RPMI7951 (cell line): ENCODE data around the gene DNAJC25. TPM values are rescaled to one million over a fixed set of nuclear protein-coding genes. Genes with fewer than 3 reads are reported as not detected.
"Not testable (repeated sequence)": the region's sequence is repeated elsewhere in the genome, so short reads cannot be mapped to it uniquely, and the experiment has no call there.

Experiments
- DNase-seq: peaks from one replicate; pipeline ENCODE4 v3.0.0-alpha.2; 2012; ENCODE audit warnings: low read depth
- total RNA-seq: library from RNA; depleted of rRNA; stranded (reverse); fragments of >200 nt; shearing (Covaris generic); gene quantifications from 2 replicates; pipeline ENCODE4 v1.2.3, GENCODE V29; 2014; rRNA removed

DNAJC25 gene
- 7.4 and 8.3 TPM in 2 replicates for total RNA-seq

DNA sequence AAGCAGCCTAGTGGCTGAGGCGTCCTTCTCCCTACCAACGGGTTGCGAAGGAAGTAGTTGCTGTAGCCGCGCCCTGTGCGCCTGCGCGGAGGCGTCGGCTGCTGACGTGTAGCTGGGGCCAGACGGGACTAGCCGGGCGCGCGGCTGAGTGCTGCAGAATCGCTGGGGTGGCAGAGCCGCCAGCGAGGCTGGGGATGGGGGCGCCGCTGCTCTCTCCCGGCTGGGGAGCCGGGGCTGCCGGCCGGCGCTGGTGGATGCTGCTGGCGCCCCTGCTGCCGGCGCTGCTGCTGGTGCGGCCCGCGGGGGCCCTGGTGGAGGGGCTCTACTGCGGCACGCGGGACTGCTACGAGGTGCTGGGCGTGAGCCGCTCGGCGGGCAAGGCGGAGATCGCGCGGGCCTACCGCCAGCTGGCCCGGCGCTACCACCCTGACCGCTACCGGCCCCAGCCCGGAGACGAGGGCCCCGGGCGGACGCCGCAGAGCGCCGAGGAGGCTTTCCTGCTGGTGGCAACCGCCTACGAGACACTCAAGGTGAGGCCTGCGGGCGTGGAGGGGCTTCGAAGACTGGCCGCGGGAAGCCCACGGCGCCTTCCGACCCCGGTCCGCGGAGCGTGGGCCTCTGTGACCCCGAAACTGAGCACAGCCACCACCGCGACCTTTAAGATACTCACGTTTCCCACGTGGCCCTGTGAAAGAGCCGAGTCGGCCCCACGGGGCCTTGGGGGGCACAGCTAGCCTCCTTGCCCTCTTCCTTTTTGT, at the start of gene DNAJC25:
Gene DNAJC25, plus strand, starts transcription at position 121 of the 758 bp plus-strand sequence. Its CDS starts 74 bp downstream, at position 195.
- DNase-seq, result peak; percentile 97

DNA sequence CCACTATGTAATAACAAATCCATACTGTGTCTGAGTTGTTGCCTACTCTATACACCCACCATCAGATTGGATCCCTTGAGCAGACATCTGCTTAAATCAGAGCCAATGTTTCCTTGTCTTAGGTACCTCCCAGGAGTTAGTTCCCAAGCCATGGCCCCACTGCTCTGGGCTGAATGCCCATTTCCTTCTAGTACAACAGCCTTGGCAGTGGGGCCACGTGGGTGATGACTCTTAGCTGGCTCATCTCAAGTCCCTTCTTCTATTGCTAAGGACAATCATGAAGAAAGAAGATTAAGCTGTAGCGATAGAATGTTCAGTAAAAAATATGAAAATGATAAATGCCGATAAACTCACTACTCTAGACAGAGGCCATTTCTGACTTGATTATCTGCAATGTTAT, 48.2 kb upstream of the DNAJC25 start:
- peak; percentile 73 for DNase-seq

DNA sequence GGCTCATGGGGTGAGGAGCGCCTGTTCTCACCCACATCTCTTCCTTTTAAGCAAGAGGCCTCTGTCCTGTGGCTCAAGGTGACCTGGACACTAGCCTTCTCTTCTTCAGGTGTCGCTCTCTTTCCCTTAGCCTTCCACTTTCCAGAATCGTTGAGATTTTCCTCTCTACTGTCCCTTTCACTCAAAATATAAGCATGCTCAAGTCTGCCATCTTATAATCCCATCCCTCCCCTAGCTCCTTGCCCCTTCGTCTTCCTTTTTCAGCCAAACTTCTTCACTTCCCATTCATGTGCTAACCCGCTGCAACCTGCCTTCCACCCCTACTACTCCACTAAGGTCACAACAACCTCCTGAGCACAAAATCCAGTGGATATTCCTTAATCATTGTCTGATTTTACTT, 44.8 kb upstream of the DNAJC25 start:
- DNase-seq, result no peak

DNA sequence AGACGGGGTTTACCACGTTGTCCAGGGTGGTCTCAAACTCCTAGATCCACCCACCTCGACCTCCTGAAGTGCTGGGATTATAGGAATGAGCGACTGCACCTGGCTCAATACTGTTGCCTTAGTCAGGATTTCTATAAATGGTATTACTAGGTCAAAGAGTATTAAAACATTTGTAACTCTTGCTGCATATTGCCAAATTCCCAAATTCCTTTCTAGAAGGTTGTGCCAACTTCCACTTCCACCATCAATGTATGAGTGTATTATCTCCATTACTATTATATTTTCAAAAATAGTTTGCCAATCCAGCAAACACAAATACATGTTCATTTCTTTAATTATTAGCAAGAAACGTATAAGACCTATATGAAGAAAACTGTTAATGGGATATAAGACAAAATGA, 42.3 kb upstream of the DNAJC25 start:
- DNase-seq, result no peak

DNA sequence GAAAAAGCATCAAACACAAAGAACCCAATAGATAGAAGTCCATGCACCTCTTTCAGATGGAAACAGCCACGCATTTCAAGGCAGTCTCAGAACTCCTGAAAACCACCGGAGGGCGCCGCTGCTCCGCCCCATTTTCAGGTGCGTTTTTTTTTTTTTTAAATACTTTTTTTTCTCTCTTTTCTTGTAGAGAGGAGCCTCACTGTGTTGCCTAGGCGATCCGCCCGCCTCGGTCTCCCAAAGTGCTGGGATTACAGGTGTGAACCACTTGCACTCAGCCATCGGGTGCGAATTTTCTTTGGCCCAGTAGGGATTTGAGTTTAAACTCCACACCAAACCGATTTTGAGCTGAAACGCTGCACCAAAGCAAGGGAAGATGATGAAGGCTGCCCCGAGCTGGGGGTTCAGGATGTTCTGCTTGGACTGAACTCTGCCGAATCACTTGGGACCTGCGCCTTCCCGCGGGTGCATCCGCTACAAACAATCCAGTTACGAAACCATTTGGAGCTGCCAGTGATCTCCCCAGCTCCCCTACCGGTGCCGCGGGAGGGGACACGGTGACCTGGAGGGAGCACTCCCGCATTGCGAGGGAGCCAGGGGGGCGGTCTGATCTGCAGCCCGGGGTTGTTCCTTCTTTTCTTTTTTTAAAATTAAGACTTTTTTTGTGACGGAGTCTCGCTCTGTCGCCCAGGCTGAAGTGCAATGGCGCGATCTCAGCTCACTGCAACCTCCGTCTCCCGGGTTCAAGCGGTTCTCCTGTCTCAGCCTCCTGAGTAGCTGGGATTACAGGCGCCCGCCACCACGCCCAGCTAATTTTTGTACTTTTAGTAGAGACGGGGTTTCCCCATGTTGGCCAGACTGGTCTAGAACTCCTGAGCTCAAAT, 33.0 kb upstream of the DNAJC25 start:
- DNase-seq, result peak; percentile 52

DNA sequence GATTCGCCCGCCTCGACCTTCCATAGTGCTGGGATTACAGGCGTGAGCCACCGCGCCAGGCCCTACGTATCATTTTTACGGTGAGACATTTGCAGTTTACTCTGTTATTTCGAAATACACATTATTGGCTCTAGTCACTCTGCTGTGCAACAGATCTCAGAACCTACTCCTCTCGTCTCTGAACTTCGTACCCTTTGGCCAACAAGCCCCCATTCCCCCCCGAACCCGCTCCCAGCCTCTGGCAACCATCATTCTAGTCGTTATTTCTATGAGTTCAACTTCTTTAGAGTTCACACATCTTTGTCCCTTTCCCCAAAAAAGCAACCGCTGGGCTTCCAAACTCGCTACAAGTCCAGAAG, 32.4 kb upstream of the DNAJC25 start:
- DNase-seq, result peak; percentile 26

DNA sequence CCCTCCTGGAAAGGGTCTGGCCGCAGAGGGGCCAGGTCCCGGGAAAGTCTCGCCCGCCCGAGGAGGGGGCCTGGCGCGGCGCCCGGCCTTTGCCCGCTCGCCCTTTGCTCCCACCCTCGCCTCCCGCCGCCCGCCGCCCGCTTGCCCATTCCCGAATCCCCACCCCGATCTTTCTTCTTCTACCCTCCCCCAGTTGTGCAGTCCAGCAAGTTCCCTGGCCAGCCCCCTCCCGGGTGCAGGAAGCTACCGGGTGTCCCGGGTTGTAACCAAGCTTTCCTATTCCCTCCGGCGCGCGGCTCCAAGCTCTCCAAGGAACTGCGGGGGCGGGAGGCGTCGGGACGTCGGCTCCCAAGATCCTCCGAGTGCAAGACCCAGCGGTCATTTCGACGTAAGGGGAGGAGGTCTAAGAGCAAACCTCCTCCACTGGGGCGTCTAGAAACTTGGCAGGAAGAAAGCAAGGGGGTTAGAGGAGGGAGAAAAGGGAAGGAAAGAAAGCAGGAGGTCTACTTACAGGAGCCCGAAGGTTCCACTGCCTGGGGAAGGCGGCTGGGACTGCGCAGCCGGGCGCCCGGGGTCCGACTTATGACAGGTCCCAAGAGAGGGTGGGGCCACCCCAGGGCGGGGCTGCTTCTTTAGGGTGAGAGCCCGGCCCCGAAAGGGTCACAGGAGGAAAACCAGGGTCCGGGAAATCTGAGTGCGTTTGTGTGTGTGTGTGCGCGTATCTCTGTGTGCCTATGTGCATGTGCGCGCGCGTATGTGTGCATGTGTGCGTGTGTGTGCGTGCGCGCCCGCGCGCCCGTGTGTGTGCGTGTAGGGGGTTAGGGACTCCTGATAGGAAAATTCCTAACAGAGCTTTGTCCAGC, 31.8 kb upstream of the DNAJC25 start, which contains the start of gene PTGR1:
Gene PTGR1, minus strand, starts transcription at position 556 of the 863 bp plus-strand sequence. CDS start 2,225 bp downstream, outside the sequence.
- DNase-seq, result peak; percentile 90

DNA sequence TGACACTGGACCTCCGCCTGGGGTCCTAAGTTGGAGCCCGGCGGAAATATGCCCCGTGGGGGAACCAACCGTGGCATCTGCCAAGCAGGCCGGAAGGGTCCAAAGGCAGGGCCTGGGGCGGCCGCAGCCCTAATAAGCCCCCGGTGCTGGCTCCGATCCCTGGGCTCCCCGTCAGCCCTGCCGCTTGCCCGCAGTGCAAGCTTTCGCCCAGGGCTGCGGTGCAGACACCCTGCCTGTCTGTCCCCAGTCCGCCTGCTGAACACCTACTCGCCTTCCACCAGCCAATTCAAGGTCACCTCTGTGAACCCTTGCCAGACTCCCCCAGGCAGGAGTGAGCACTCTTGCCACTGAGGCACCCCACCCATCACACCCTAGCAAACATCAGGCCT, 31.2 kb upstream of the DNAJC25 start:
- DNase-seq, result no peak

DNA sequence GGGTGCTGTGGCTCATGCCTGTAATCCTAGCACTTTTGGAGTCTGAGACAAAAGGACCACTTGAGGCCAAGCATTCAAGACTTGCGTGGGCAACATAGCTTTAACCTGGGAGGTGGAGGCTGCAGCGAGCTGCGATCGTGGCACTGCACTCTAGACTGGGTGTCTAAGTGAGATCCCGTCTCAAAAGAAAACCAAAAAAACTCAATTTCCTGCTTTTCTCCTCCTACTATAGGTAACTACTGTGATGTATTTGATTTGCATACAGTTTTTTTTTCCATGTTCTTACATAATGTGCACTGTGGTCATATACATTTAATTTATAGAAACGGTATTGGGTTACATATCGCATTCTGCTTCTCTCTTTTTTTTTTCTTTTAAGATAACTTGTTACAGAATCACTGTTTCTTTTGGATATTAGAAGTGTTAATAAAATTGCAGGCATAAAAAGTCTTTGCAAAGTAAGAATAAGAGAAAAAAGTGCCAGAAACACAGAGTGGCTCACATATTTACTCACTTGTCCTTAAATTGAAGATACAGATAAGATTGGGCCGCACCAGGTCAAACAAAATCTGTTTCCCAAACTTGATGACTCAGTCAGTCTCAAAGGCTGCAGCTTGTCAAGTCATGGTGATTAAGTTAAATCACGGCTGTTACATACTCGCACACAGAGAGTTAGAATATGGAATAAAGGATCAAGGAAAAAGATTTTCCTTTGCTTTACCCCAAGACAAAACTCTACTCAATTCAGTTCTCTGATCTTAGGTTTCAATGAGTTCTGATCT, 29.7 kb upstream of the DNAJC25 start:
- DNase-seq, result peak; percentile 72

DNA sequence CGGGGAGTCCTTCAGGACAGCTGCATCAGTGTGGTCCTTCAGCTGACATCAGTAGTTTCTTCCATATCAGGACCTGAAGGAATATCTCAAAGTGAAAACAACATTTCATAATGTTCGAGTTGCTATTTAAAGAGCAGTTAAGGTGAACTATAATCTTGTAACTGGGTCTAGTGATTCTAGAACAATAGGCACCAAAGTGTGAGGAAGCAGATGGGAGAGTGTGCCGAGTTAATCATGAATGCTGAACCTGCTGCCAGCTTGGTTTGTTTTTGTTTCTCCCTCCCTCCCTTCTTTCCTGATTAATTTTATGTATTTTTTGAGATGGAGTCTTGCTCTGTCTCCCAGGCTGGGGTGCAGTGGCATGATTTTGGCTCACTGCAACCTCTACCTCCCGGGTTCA, 28.1 kb upstream of the DNAJC25 start:
- DNase-seq, result no peak

DNA sequence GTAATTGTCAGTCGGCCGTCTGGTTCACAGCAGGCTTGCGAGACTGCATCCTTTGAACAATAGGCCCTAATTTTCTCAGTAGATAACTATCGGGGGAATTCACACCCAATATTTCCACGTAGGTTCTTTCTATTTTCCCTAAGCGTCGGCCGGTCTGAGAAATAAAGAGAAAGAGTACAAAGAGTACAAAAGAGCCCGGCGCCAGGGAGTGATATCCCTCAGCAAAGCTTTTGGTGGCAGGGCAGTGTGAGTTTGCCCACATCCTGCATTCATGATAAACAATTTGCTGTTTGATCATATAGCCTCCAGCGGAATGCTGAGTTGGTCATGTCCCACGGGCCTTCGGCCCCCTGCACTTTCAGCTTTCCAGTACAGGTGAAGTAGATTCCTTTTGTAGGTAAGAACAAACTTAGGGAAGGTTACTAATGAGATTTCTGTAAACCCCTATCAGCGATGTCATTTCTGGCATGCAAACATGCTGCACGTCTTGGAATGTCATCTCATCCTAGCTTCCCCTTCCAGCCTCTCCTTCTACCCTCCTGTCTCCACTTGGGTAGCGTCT, 27.0 kb upstream of the DNAJC25 start:
- no peak for DNase-seq

DNA sequence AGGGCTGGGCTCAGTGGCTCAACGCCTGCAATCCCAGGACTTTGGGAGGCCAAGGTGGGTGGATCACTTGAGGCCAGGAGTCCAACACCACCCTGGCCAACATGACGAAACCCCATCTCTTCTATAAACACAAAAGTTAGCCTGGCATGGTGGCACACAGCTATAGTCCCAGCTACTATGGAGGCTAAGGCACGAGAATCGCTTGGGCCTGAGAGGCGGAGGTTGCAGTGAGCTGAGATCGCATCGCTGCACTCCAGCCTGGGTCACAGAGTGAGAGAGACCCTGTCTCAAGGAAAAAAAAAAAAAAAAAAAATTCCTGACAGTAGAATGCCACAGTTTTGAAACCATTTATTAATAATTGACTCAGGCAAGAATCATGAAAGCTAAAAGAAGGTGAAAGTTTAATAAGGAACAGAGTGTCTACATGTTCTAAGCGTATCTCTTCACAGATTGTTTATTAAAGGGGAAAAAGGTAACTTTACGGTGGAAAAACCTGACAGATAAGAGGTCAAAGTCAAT, 26.0 kb upstream of the DNAJC25 start:
- no peak for DNase-seq

DNA sequence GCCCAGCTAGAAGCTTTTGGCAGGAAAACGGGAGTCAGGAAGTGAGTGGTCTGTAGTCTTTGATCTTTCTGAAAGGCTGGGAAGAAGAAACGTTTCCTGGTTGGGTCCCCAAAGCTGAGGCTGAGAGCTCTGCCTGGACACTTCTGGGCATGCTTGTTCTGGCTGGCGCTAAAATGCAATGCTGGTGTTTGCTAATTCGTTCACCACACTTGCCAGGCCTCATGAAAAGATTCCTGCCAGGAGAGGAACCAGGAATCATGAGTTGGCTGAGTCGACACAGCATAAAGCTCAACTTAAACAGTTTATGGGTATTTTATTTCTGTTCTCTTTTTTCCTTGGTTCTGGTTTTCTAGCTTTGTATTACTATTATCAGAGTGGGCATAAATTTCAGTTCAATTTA, 21.0 kb upstream of the DNAJC25 start:
- DNase-seq, result no peak

DNA sequence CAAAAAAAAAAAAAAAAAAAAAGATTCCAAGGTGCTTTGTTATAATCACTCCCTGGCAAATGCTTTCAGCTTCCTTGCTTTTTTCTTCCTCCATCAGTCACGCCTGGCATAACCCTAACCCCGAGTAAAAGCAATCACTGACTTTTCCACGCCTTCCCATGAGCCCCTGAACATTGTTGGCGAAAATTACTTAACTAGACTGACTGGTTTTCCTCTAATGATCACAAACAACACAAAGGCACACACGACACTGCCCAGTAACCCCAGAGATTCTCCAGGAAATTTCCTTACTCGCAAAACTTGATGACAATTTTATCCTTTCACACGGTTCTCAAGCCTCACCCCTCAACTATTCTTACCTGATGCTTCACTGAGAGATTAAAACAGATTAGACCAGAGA, 20.3 kb upstream of the DNAJC25 start:
- no peak for DNase-seq

DNA sequence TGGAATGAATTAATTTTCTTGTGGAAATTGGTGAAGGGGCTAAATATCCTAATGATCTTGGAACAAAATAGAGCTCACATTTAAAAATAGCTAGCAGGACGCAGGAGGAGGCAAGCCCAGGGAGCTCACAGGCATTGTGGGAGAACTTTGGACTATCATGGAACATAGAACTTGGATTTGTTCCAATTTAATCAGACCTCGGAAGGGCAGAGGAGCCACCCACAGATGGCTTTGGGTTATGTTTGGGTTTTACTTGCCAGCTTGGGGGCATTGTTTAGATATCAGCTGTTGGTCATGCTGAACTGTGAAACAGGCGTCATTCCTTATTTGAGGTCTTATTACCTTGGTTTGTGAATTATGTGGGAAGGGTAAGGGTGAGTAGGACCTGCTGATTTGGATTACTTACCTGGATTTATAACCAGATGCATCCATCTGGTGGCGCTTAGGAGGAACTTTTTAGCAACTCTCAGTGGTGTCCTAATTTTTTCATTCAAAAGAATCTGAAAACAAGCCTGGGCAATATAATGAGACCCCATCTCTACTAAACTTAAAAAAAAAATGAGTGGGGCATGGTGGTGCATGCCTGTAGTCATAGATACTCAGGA, 17.6 kb upstream of the DNAJC25 start:
- peak; percentile 26 for DNase-seq

DNA sequence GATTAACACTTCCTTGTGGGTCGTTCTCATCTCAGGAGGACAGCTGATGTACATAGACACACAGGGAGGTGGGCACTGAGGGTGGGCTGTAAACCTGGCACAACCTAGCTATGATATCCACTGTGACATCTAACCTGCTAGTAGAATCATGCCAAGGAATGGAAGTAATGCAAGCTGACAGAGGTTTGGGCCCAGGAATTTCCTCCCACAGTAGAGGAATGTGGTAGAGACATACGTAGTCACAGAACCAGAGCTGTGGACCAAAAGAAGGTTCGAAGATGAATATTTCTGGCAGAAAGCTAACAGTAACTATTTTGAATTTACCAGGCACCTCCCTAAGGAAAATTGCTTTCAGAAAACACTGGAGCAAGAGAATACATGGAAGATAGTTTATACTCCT, 15.2 kb upstream of the DNAJC25 start:
- no peak for DNase-seq

DNA sequence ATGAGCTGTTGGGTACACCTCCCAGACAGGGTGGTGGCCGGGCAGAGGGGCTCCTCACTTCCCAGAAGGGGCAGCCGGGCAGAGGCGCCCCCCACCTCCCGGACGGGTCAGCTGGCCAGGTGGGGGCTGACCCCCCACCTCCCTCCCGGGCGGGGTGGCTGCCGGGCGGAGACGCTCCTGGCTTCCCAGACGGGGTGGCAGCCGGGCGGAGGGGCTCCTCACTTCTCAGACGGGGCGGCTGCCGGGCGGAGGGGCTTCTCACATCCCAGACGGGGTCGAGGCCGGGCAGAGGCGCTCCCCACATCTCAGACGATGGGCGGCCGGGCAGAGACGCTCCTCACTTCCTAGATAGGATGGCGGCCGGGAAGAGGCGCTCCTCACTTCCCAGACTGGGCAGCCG, 13.8 kb upstream of the DNAJC25 start:
- not testable (repeated sequence) for DNase-seq

DNA sequence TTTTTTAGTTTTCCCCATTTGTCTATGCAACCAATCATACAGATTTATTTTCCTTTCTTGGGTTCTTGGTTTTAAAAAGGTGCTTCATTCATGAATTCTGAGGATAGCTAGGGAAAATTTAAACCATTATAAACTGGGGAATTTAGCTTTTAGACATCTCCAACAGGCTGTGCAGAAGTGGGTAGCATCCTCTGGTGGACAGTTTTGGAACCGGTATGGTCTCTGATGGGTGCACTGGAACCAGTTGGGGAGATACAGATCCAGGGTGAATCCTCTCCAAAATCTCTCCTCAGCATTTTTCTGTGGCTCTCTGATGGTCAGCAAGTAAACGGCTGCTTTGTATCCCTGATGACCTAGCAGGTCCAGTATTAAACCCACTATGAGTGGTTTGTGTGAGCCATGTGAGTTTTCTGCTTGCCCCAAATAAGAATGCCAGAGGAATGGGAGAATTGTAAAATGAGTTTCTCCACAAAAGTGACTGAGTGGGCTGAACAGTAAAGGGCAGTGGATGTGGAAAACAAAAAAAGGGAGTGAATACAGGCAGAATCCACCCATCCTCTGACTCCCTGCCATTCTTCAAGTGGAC, 9.1 kb upstream of the DNAJC25 start:
- peak; percentile 54 for DNase-seq

DNA sequence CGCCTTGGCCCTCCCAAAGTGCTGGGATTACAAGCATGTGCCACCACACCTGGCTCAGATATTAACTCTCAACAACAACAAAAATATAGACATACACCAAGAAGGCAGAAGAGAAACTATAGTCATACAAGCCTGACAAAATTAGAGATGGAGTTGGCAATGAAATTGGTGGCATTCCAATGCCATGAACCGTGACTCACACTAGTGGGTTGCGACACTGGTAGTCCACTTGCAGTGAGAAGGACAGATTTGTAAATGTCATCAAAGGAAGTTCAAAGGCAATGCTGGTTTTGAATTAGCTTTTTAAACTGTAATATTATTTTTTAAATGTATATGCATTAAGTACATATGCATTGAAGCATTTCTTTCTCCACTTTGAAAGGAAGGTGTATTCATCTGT, 8.5 kb upstream of the DNAJC25 start:
- DNase-seq, result peak; percentile 85
